Sigmoid colon (tissue), 7 donors: Measurements from ENCODE around the gene FRMPD4. TPM values are rescaled to one million over a fixed set of nuclear protein-coding genes. Genes with fewer than 3 reads are reported as not detected.

Experiments used
- DNase-seq: peaks from one replicate; pipeline ENCODE4 v3.0.0-alpha.2; 2019
- H3K27ac ChIP-seq, 4 donors: fragments of 200-600 bp; sonication (generic); one replicate each; pipeline ENCODE4 v1.5.1; 2016 to 2019; ENCODE audit warnings: mild to moderate bottlenecking in 1 of 4
- H3K27me3 ChIP-seq, 3 donors: fragments of 200-600 bp; sonication (generic); one replicate each; pipeline ENCODE4 v1.5.1; 2019; ENCODE audit warnings: mild to moderate bottlenecking in 1 of 3
- H3K36me3 ChIP-seq, 4 donors: fragments of 200-600 bp; sonication (generic); one replicate each; pipeline ENCODE4 v1.5.1; 2016 to 2019
- H3K4me1 ChIP-seq, 4 donors: fragments of 200-600 bp; sonication (generic); one replicate each; pipeline ENCODE4 v1.5.1; 2017 to 2019
- H3K4me3 ChIP-seq, 4 donors: fragments of 200-600 bp; sonication (generic); one replicate each; pipeline ENCODE4 v1.5.1; 2017 to 2019; ENCODE audit warnings: mild to moderate bottlenecking in 2 of 4, moderate library complexity in 1 of 4
- H3K9me3 ChIP-seq, 4 donors: fragments of 200-600 bp in 3 of 4; sonication (generic) in 3 of 4; one replicate each; pipeline versions ENCODE4 v1.5.1 to v1.6.1; 2013 to 2019
- CTCF ChIP-seq, 4 experiments: fragments of 450-650 bp in 3 of 4; fragments of 200-600 bp in 1 of 4; IDR thresholded peaks; one replicate each; pipeline ENCODE4 v1.5.1; 2016 to 2019; ENCODE audit warnings: antibody characterized with exemption in 4 of 4, mild to moderate bottlenecking in 3 of 4, moderate library complexity in 2 of 4
- EP300 ChIP-seq, 4 donors: sonication (generic); formaldehyde crosslinking; IDR thresholded peaks; one replicate each; pipeline ENCODE4 v1.6.1; 2017; ENCODE audit warnings: antibody characterized with exemption in 4 of 4
- POLR2A ChIP-seq, 2 donors: fragments of 450-650 bp; IDR thresholded peaks; one replicate each; pipeline ENCODE4 v1.6.1; 2016; ENCODE audit warnings: antibody characterized with exemption in 2 of 2, mild to moderate bottlenecking in 2 of 2, moderate library complexity in 2 of 2
- POLR2AphosphoS5 ChIP-seq, 4 donors: sonication (generic); formaldehyde crosslinking; IDR thresholded peaks; one replicate each; pipeline ENCODE4 v1.6.1; 2017; ENCODE audit warnings: antibody characterized with exemption in 4 of 4
- WGBS, 2 donors: extraction: QIAGEN DNeasy Blood & Tissue Kit; methylation state at CpG; one replicate each; pipeline ENCODE4 v1.1.7; 2013; 5-methylcytosine and 5-hydroxymethylcytosine counted together
- intact Hi-C: fragments of 100-400 bp; cut with DNase I; formaldehyde crosslinking; loops from one replicate; pipeline ENCODE4 v1.15.1; 2023
- polyA plus RNA-seq, 3 donors: library from polyadenylated mRNA; stranded (reverse); fragments of 200-250 nt; gene quantifications; one replicate each; pipeline ENCODE4 v1.2.3, GENCODE V29; 2013
- total RNA-seq, 4 donors: library from RNA; depleted of rRNA; stranded (reverse); fragments of >200 nt; gene quantifications; one replicate each; pipeline ENCODE4 v1.1.0, GENCODE V29; 2016
- donor health status: healthy with polysubstance abuse.
- donor health status: Bipolar disorder and iron deficiency.
- donor health status: healthy.

The FRMPD4 gene
- total and polyA plus RNA-seq, 7 donors, result 0.22 to 5.8 (median 2.9) TPM; not detected in 2

GRCh38 chrX:12329476-12329875, 191.2 kb downstream of the FRMPD4 start:
- no peak overlapping the region for H3K27ac ChIP-seq

GRCh38 chrX:12330841-12331240, 192.6 kb downstream of the FRMPD4 start:
- Histone ChIP-seq H3K9me3 (no peaks in the 10 kb centered on the region), H3K27ac (no peak overlapping the region), H3K36me3 (no peaks in the 10 kb centered on the region), H3K27me3 (no peaks in the 10 kb centered on the region), H3K4me3 (no peak overlapping the region), H3K4me1 (no peaks in the 10 kb centered on the region)
- TF ChIP-seq POLR2A (IDR thresholded peaks at IDR 0.05), result no peak
- no peak for TF ChIP-seq CTCF (IDR thresholded peaks at IDR 0.05)
- no peak for TF ChIP-seq POLR2AphosphoS5 (IDR thresholded peaks at IDR 0.05)
- TF ChIP-seq EP300 (IDR thresholded peaks at IDR 0.05), result no peak
- 82 to 86% methylated on average over 3 of the region's 3 CpGs for WGBS, 2 donors
- DNase-seq, result no peak
- intact Hi-C loops, result no loop called here

More at GRCh38 chrX:12329476-12329875, 191.2 kb downstream of the FRMPD4 start:
- WGBS, 2 donors, result 72 to 82% methylated on average over 3 of the region's 3 CpGs
- Histone ChIP-seq H3K4me3 (no peak overlapping the region), H3K9me3 (no peaks in the 10 kb centered on the region), H3K36me3 (no peaks in the 10 kb centered on the region), H3K4me1 (no peaks in the 10 kb centered on the region), H3K27me3 (no peaks in the 10 kb centered on the region)
- no peak for DNase-seq
- no peak for TF ChIP-seq CTCF (IDR thresholded peaks at IDR 0.05)
- no peak for TF ChIP-seq POLR2A (IDR thresholded peaks at IDR 0.05)
- no peak for TF ChIP-seq EP300 (IDR thresholded peaks at IDR 0.05)
- no peak for TF ChIP-seq POLR2AphosphoS5 (IDR thresholded peaks at IDR 0.05)
- intact Hi-C loops, result no loop called here

GRCh38 chrX:12332786-12333347, 194.6 kb downstream of the FRMPD4 start:
- H3K4me1 ChIP-seq, result no peaks in the 10 kb centered on the region
- no peak for TF ChIP-seq POLR2A (IDR thresholded peaks at IDR 0.05)
- no peak for TF ChIP-seq CTCF (IDR thresholded peaks at IDR 0.05)
- no peak for TF ChIP-seq EP300 (IDR thresholded peaks at IDR 0.05)
- no peak for TF ChIP-seq POLR2AphosphoS5 (IDR thresholded peaks at IDR 0.05)
- no peak overlapping the region for H3K4me3 ChIP-seq
- intact Hi-C loops, result no loop called here
- no peak for DNase-seq
- no peaks in the 10 kb centered on the region for H3K9me3 ChIP-seq
- H3K27ac ChIP-seq, result no peak overlapping the region
- no peaks in the 10 kb centered on the region for H3K27me3 ChIP-seq
- H3K36me3 ChIP-seq, result no peaks in the 10 kb centered on the region
- WGBS, 2 donors, result 41 to 51% methylated on average over 3 of the region's 3 CpGs

DNA sequence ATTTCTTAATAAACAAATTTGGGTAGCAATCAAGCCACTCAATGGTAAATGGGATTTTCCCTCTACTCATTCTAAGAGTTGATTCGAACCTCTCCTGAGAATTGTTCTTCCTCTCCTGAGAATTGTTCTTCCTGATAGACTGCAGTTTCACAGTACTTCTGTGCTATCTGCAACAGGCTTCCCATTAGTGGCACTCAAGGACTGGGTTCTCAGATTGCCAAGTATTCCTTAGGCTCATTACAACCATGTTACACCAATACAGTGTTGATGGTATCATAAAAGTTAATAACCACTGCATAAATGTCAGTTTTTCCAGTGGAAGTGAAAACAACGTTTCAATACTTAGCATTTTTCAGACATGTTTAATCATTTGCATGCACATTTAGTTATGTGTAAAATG, 201.6 kb downstream of the FRMPD4 start:
- no peaks in the 10 kb centered on the region for H3K4me1 ChIP-seq
- H3K4me3 ChIP-seq, result no peak overlapping the region
- 6 to 58% methylated on average over 2 of the region's 2 CpGs for WGBS, 2 donors
- H3K27me3 ChIP-seq, result no peaks in the 10 kb centered on the region
- DNase-seq, result no peak
- H3K36me3 ChIP-seq, result no peaks in the 10 kb centered on the region
- TF ChIP-seq CTCF (IDR thresholded peaks at IDR 0.05) (no peak), EP300 (IDR thresholded peaks at IDR 0.05) (no peak), POLR2AphosphoS5 (IDR thresholded peaks at IDR 0.05) (no peak)
- intact Hi-C loops, result no loop called here
- no peaks in the 10 kb centered on the region for H3K9me3 ChIP-seq
- H3K27ac ChIP-seq, result no peak overlapping the region

DNA sequence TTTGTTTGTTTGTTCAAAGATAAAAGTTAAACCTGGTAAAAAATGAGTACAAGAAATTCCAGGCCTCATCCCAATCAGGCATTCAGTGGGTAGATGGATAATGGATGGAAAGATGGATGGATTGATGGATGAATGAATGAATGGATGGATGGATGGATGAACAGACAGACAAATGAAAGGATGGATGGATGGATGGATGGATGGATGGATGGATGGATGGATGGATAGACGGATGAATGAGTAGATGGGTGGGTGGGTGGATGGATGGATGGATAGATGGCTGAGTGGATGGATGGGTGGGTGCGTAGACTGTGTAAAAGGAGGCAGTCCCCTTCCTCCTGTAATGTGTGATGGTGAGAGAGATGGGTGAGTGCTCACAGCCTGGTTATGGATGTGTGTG, 206.7 kb downstream of the FRMPD4 start:
- WGBS, 2 donors, result 86 to 92% methylated on average over 2 of the region's 2 CpGs
- intact Hi-C loops, result no loop called here
- Histone ChIP-seq H3K4me1 (no peaks in the 10 kb centered on the region), H3K27ac (no peak overlapping the region), H3K36me3 (no peaks in the 10 kb centered on the region), H3K4me3 (no peak overlapping the region), H3K9me3 (no peaks in the 10 kb centered on the region), H3K27me3 (no peaks in the 10 kb centered on the region)
- TF ChIP-seq CTCF (IDR thresholded peaks at IDR 0.05) (no peak), POLR2AphosphoS5 (IDR thresholded peaks at IDR 0.05) (no peak), EP300 (IDR thresholded peaks at IDR 0.05) (no peak), POLR2A (IDR thresholded peaks at IDR 0.05) (no peak)
- no peak for DNase-seq
